GM19328 (cell line): ENCODE results near the gene SAXO2.
A peak's percentile ranks its signal among the peaks of the same experiment; 100 is the strongest.
"Not testable (repeated sequence)": the region's sequence is repeated elsewhere in the genome, so short reads cannot be mapped to it uniquely, and the experiment has no call there.

Source experiments
- ATAC-seq: cut with Tn5 transposase; IDR thresholded peaks from one replicate; pipeline ENCODE4 v1.9.1; 2021; ENCODE audit warnings: mild to moderate bottlenecking, moderate library complexity; ENCODE audit not compliant: unreplicated experiment

The SAXO2 gene, protein sequence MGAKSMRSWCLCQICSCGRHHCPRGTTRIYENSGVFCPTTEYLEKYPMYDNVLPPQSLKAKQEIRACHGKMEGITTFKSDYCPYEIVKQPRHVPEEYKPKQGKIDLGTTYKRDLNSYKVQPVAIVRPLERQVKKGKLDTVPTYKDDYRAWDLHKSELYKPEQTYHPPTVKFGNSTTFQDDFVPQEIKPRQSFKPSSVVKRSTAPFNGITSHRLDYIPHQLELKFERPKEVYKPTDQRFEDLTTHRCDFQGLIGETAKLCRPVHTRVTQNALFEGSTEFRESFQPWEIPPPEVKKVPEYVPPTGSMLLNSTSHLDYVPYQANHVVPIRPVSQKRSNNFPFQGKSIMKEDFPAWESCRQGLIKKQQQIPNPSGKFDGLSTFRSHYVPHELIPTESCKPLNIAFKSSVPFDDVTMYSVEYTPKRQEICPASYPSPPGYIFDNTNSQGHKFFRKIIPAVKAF

GRCh38 chr15:82262422-82263026 is at the start of gene SAXO2, which contains the start of gene EFL1:
TSS of gene SAXO2 (plus strand) at chr15:82262818. CDS start at chr15:82262880, 62 bp downstream.
TSS of gene EFL1 (minus strand) at chr15:82262734. CDS start at chr15:82261778, 956 bp downstream.
- peak; percentile 95 for ATAC-seq

- ATAC-seq: not testable (repeated sequence)
Measured at GRCh38 chr15:82216092-82216491, 46.5 kb upstream of the SAXO2 start.

DNA sequence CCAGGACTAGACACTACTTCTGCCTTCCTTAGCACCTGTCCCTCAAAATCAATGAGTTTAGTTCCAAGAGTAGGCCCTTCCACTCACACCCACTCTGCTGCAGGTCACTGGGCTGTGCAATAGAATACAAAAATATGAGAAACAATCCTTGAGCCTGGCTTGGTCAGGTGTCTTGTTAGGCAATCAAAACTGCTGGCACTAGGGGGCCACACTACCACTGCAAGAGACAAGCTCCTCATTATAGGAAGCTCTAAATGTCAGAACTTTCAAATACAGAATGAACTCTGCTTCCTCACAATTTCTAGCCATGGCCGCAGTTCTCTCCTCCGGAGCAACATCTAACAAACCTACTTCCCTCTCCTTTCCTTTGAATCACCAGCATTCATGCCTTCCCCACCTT is 41.1 kb upstream of the SAXO2 start:
- not testable (repeated sequence) for ATAC-seq

GRCh38 chr15:82228750-82229149 is 33.9 kb upstream of the SAXO2 start:
- no peak for ATAC-seq

DNA sequence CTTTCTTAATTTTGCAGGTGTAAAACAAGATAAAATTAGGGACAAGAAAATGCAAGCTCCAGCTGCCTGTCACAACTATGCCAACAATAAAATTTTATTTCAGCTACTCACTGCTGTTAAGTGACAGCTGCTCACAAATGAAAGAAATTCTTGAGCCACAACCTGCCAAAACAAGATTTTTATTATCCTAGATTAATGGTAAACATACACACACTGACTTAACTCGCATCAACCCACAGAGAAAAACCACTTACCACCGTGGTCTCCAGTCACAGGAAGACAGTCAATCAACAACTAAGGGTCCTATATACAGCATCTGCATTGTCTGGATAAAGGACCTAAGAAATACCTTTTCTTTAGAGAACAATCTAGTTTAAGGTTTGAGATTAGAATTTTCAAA is 31.4 kb upstream of the SAXO2 start:
- ATAC-seq: no peak

GRCh38 chr15:82231842-82232241 is 30.8 kb upstream of the SAXO2 start:
- no peak for ATAC-seq

- not testable (repeated sequence) for ATAC-seq
Measured at GRCh38 chr15:82237944-82238534, 24.6 kb upstream of the SAXO2 start.

DNA sequence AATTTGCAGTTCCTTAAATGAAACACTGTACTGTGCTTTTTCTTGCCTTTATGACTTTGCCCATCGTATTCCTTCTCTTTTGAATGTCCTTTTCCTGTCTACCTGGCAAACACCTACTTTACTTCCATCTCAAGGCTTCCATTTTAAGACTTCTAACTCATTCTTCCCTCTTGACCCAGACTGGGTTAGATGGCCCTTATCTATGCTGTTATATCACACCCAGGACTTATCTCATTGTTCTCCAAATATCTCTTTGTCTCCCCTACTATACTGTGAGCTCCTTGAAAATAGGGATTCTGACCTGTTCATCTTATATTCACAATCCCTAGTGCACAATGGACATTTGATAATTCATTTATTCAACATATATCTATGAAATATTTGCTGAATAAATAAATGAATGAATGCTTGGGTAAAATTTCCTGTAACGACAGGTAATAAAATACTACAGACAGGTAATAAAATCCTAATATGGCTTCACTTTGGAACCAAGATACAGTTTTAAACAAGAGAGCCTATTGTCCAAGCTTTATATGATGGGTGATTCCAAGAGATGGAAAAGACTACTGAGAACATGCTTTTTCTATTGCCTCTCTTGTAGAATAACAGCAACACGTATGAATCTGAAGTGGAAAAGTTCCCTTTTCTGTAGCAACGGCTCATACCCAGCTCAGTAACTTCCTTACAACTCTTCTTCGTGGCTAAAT is 22.8 kb upstream of the SAXO2 start:
- no peak for ATAC-seq

GRCh38 chr15:82241836-82242499 is 20.6 kb upstream of the SAXO2 start:
- ATAC-seq: not testable (repeated sequence)

GRCh38 chr15:82243644-82244043 is 19.0 kb upstream of the SAXO2 start:
- ATAC-seq: not testable (repeated sequence)

DNA sequence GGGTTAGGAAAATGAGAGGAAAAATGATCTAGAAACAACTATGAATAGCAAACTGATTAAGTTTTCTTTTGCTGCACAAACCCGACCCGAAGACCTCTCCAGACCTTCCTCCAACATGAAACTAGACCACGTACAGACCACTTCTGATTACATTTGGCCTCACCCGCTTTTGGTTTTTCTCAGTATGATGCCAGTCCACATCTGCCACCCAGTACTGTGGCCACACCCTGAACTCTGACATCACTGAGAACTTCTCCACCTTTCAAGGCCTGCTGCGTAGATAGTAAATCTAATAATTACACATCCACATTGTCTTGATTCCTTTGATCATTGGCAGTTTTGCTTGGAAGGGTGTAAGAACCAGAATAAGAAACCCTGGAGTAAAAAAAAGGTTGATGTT is 16.7 kb upstream of the SAXO2 start:
- ATAC-seq: not testable (repeated sequence)

DNA sequence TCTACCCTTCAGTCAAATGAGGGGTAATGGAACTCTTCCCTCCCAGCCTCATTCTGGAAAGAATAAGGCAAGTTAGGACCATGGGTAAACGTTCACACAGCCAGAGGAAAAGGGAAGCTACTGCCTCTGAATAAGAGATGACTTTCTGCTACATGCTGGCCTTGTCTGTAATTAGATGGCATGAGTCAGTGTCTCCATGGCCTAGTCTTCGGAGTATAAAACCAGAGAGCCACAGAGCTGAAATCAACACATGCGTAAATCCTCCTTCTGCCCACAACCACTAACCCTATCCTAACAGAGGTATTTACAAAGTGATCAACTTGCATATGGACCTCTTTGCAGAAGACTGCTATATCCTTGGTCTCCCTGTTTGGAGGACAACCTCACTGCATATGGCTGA is 14.4 kb upstream of the SAXO2 start:
- ATAC-seq: not testable (repeated sequence)

DNA sequence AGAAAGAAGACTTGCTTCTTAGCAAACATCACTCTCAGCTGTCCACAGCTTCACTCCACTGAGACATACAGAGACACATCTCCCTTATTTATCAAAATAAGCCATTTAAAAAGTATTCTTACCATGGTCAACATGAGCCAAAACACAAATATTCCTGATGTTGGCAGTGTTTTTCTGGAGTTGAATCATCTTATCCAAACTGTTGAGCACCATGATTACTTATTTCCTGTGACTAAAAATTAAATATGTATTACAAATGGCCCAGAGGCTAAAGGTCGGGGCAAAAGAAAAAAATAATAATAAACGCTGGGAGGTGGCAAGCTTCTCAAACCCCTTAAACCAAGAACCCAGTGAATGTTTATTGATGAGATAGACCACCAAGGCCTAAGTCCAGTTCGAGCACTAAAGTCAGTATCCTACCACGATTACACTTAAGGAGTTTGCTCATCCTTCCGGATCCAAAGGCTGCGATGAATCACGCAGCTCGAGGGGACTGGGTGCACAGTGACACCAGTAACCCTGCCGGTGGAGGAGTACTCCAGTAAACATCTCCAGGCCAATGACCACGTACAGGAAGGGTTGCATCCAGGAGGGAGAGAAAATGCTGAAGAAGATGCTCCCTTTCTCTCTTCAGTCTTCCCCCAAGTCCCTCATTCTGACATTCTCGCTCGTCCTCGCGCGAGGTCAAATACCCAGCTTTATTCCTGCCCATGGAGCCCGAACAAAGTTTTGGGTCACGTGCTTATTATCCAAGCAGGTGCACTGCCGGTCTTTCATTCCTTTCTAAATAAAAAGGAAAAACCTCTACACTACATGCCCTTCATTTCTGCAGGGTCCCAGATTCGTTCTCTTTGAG is 824 bp upstream of the SAXO2 start:
- peak; percentile 15 for ATAC-seq

GRCh38 chr15:82263350-82263749 is 732 bp downstream of the SAXO2 start:
- ATAC-seq: no peak

GRCh38 chr15:82267137-82267536 is 4.5 kb downstream of the SAXO2 start:
- ATAC-seq: not testable (repeated sequence)

- not testable (repeated sequence) for ATAC-seq
Measured at GRCh38 chr15:82268454-82268853, 5.8 kb downstream of the SAXO2 start.

DNA sequence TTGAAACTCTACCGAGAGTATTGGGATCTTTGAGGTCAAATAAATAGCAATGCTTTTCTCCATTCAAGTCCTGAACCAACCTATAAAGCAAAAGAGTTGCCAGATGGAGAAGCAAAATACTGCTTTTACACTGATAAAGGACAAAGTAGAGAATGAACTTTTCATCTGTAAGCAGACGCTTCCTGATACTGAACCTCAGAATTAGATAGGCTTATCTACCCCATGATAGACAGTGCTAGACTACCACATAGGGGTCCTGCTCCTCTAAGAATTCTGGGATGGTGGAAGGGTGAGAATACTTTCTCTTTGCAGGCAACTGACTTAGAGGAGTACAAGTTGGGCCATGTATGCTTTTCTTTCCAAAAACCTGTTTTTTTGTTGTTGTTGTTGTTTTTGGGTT is 9.5 kb downstream of the SAXO2 start:
- no peak for ATAC-seq

DNA sequence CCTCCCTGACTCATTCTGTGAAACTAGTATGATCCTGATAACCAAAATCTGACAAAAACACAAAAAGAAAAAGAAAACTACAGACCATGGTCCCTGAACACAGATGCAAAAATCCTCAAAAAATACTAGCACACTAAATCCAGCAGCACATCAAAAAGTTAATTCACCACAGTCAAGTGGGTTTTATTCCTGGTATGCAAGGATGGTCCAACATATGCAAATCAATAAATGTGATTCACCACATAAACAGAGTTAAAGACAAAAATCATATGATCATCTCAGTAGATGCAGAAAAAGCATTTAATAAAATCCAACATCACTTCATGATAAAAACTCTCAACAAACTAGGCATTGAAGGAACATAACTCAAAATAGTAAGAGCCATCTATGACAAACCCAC is 12.8 kb downstream of the SAXO2 start:
- no peak for ATAC-seq

GRCh38 chr15:82281276-82281675 is 18.7 kb downstream of the SAXO2 start:
- ATAC-seq: not testable (repeated sequence)

DNA sequence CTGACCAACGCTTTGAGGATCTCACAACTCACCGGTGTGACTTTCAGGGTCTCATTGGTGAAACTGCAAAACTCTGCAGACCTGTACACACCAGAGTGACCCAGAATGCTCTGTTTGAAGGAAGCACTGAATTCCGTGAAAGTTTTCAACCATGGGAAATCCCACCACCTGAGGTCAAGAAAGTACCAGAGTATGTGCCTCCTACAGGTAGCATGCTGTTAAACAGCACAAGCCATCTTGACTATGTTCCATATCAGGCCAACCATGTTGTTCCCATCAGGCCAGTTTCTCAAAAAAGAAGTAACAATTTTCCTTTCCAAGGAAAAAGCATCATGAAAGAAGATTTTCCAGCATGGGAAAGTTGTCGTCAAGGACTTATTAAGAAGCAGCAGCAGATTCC is 19.8 kb downstream of the SAXO2 start:
- ATAC-seq: not testable (repeated sequence)
